Thyroid gland (tissue), 4 donors: ENCODE data around the gene ROS1. TPM values are rescaled to one million over a fixed set of nuclear protein-coding genes. Genes with fewer than 3 reads are reported as not detected.

Experiments
- DNase-seq, 2 donors: peaks; one replicate each; pipeline ENCODE4 v3.0.0-alpha.2; 2019
- H3K27ac ChIP-seq, 3 donors: fragments of 200-600 bp; sonication (generic); 1 replicate in 2 of 3; 2 replicates in 1 of 3; pipeline ENCODE4 v1.5.1; 2016 to 2019; ENCODE audit warnings: mild to moderate bottlenecking in 1 of 3, moderate library complexity in 1 of 3
- H3K27me3 ChIP-seq: fragments of 200-600 bp; sonication (generic); one replicate; pipeline ENCODE4 v1.5.1; 2019
- H3K36me3 ChIP-seq, 2 donors: fragments of 200-600 bp; sonication (generic); one replicate each; pipeline ENCODE4 v1.5.1; 2016 to 2019
- H3K4me1 ChIP-seq, 2 donors: fragments of 200-600 bp; sonication (generic); one replicate each; pipeline ENCODE4 v1.5.1; 2017 to 2019
- H3K4me3 ChIP-seq, 3 donors: fragments of 200-600 bp; sonication (generic); replicated peaks in 1 of 3; 1 replicate in 2 of 3; 2 replicates in 1 of 3; pipeline ENCODE4 v1.5.1; 2016; ENCODE audit warnings: mild to moderate bottlenecking in 1 of 3
- H3K9me3 ChIP-seq: fragments of 200-600 bp; sonication (generic); one replicate; pipeline ENCODE4 v1.5.1; 2017
- POLR2A ChIP-seq, 2 donors: fragments of 450-650 bp; IDR thresholded peaks; one replicate each; pipeline ENCODE4 v1.6.1; 2017; ENCODE audit warnings: antibody characterized with exemption in 2 of 2, mild to moderate bottlenecking in 2 of 2, moderate library complexity in 1 of 2
- WGBS, 2 donors: methylation state at CpG; one replicate each; pipeline ENCODE4 v1.1.5; 2017; 5-methylcytosine and 5-hydroxymethylcytosine counted together
- intact Hi-C: fragments of 100-400 bp; cut with DNase I; formaldehyde crosslinking; loops from one replicate; pipeline ENCODE4 v1.15.1; 2023
- total RNA-seq, 4 donors: library from RNA; depleted of rRNA; stranded (reverse); fragments of >200 nt; gene quantifications; one replicate each; pipeline ENCODE4 v1.2.3, GENCODE V29; 2016
- TF ChIP-seq, protein P1 (sequence below), 6 experiments: fragments of 200-600 bp in 3 of 6; fragments of 450-650 bp in 3 of 6; sonication (generic) in 3 of 6; IDR thresholded peaks; one replicate each; pipeline ENCODE4 v1.5.1; 2016 to 2019; ENCODE audit warnings: antibody characterized with exemption in 6 of 6, mild to moderate bottlenecking in 2 of 6, inconsistent platforms in 1 of 6, moderate library complexity in 1 of 6

Gene ROS1
- total RNA-seq, 4 donors from 2014 or later: not detected

DNA sequence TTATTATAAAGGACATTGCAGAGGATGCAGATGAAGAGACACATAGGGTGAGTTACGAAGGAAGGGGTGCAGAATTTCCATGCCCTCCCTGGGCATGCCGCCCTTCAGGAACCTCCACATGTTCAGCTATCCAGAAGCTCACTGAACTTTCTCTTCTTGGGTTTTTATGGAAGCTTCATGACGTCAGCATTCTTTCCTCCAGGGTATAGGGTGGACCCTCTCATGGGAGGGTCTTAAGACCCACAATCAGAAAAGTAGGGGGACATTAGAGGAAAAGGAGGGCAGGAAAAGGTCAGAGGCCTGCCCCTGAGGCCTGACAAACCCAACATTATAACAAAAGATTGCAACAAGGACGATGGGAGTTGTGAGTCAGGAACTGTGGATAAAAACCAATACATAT lies 42.1 kb upstream of the ROS1 start:
- no peak for DNase-seq
- Histone ChIP-seq H3K27ac (no peak overlapping the region), H3K4me3 (no peak overlapping the region), H3K27me3 (no peaks in the 10 kb centered on the region), H3K9me3 (no peaks in the 10 kb centered on the region), H3K36me3 (no peaks in the 10 kb centered on the region), H3K4me1 (no peaks in the 10 kb centered on the region)
- intact Hi-C loops: no loop called here
- no peak for TF ChIP-seq POLR2A (IDR thresholded peaks at IDR 0.05)
- TF ChIP-seq, protein P1, sequence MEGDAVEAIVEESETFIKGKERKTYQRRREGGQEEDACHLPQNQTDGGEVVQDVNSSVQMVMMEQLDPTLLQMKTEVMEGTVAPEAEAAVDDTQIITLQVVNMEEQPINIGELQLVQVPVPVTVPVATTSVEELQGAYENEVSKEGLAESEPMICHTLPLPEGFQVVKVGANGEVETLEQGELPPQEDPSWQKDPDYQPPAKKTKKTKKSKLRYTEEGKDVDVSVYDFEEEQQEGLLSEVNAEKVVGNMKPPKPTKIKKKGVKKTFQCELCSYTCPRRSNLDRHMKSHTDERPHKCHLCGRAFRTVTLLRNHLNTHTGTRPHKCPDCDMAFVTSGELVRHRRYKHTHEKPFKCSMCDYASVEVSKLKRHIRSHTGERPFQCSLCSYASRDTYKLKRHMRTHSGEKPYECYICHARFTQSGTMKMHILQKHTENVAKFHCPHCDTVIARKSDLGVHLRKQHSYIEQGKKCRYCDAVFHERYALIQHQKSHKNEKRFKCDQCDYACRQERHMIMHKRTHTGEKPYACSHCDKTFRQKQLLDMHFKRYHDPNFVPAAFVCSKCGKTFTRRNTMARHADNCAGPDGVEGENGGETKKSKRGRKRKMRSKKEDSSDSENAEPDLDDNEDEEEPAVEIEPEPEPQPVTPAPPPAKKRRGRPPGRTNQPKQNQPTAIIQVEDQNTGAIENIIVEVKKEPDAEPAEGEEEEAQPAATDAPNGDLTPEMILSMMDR (IDR thresholded peaks at IDR 0.05): no peak
- 88 to 91% methylated on average over 4 of the region's 4 CpGs for WGBS, 2 donors

DNA sequence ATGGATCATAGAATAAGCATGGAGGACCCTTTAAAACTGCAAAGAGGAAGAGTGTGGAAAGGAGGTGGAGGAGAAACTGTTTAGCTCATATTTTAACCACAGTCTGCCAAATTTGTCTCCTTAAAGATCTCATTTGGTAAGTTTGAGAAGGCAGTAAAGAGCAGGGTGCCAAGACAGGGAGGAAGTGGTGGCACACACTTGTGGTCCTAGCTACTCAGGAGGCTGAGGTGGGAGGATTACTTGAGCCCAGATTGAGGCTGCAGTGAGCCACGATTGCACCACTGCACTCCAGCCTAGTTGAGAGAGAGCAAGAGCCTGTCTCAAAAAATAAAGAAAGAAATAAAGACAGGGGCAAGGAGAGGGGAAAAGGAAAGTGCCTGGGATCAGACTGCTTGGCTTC lies 39.9 kb upstream of the ROS1 start:
- no peak overlapping the region for H3K4me3 ChIP-seq
- H3K27ac ChIP-seq: no peak overlapping the region
- 34 to 38% methylated on average over 1 of the region's 1 CpG for WGBS, 2 donors
- no peaks in the 10 kb centered on the region for H3K4me1 ChIP-seq
- TF ChIP-seq POLR2A (IDR thresholded peaks at IDR 0.05): no peak
- TF ChIP-seq, protein P1 (IDR thresholded peaks at IDR 0.05): no peak
- no peaks in the 10 kb centered on the region for H3K27me3 ChIP-seq
- H3K36me3 ChIP-seq: no peaks in the 10 kb centered on the region
- intact Hi-C loops: no loop called here
- no peak for DNase-seq
- no peaks in the 10 kb centered on the region for H3K9me3 ChIP-seq

DNA sequence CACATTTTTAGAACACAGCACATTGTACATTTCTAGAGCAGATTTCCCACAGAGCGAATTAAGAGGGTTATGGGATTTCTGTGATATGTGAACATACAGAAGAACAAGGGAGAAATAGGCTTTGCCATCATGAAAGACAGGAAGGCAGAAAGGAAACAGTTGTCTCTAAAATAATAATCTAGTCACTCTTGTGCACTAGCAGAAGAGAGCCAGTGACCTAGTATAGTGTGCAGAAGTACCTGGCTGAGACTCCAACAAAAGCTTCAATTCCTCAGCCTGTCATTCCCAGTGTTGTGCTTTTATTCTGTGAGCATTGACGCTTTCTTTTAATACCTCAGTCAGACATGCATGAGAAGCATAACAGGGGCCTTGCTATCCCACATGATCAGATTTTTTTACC lies 39.0 kb upstream of the ROS1 start:
- Histone ChIP-seq H3K36me3 (no peaks in the 10 kb centered on the region), H3K9me3 (no peaks in the 10 kb centered on the region), H3K4me1 (no peaks in the 10 kb centered on the region), H3K27ac (no peak overlapping the region), H3K27me3 (no peaks in the 10 kb centered on the region), H3K4me3 (no peak overlapping the region)
- TF ChIP-seq, protein P1 (IDR thresholded peaks at IDR 0.05): no peak
- TF ChIP-seq POLR2A (IDR thresholded peaks at IDR 0.05): no peak
- DNase-seq: no peak
- intact Hi-C loops: no loop called here
- WGBS, 2 donors: 46 to 75% methylated on average over 2 of the region's 2 CpGs

DNA sequence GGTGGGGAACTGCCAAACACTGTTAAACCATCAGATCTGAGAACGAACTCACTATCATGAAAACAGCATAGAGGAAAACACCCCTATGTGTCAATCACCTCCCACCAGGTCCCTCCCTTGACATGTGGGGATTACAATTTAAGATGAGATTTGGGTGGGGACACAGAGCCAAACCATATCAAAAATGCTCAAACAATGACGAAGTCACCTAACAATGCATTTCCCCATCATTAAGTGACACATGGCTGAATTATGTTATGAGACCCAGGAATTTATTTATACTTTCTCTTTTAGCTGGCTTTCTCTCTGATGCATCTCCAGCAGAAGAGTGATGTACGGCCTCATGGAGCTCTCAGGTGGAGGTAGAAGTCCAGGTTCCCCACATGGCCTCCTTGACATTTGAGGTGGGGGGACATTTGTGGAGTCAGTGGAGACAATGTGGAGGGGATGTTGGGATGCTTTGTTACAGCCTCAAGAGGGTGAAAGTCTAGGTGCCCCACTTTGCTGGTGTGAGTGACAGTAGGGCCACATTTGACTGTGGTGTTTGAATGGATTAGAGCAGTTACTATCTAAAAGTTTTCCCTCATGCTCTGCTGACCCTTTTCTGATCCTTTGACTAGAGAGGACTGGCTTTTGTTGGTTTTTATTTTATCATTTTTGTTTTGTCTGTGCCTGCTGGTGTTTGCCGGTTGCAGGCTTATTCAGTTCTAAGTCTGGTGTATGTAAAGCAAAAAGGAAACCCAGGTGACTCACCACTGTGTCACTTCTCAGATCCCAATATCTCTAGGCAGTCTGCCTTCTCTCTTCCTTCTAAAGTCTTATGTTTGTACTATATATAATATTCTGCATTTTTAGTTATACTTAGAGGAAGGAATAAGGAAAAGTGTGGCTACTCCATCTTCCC lies 38.3 kb upstream of the ROS1 start:
- 83 to 86% methylated on average over 4 of the region's 4 CpGs for WGBS, 2 donors

More for the DNA sequence above, 38.3 kb upstream of the ROS1 start:
- Histone ChIP-seq H3K9me3 (no peaks in the 10 kb centered on the region), H3K27ac (no peak overlapping the region), H3K36me3 (no peaks in the 10 kb centered on the region), H3K4me3 (no peak overlapping the region), H3K4me1 (no peaks in the 10 kb centered on the region), H3K27me3 (no peaks in the 10 kb centered on the region)
- TF ChIP-seq POLR2A (IDR thresholded peaks at IDR 0.05): no peak
- TF ChIP-seq, protein P1 (IDR thresholded peaks at IDR 0.05): no peak
- intact Hi-C loops: no loop called here
- no peak for DNase-seq
